Measurements from ENCODE around the gene THSD7B.

Gene THSD7B

DNA sequence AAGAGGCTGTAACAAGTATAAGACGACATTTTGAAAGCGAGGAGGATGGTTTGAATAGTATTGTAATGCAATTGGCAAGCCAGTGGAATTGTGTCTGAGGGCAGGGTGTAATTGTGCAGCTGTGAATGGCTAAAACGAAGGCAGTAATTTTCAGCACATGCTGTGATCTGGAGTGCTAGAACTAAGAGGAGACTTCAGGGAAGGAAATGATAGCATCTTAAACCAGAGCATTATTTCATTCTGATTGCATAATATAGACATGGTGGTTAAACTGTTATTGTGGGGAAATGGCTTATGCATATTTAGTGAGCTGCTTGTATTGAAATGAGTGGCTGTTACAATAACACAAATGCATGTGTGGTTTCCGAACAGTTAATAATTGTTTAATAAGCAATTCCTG, 36.3 kb downstream of the THSD7B start:
- Histone ChIP-seq H2BK5ac (ENCODE audit: low read depth, low read length, poor library complexity, severe bottlenecking) (no peak overlapping the region), H3K4ac (ENCODE audit: low read depth in 1 of 2, low read length in 2 of 2) (no peak overlapping the region), H3K4me3 (ENCODE audit: insufficient read depth in 1 of 2, low read depth in 1 of 2, low read length in 2 of 2) (no peak overlapping the region), H3K9me3 (ENCODE audit: control insufficient read depth, low read length) (no peaks in the 10 kb centered on the region), H3K27me3 (ENCODE audit: control insufficient read depth in 1 of 2, insufficient read depth in 1 of 2, low read length in 2 of 2) (no peaks in the 10 kb centered on the region), H4K8ac (ENCODE audit: low read length) (no peak overlapping the region), H4K91ac (ENCODE audit: low read length) (no peak overlapping the region), H3K14ac (ENCODE audit: low read length in 2 of 2) (no peak overlapping the region), H3K4me2 (ENCODE audit: low read length, poor library complexity, severe bottlenecking) (no peak overlapping the region), H2AFZ (ENCODE audit: low read depth, low read length) (no peak overlapping the region), H2BK12ac (ENCODE audit: low read length in 2 of 2) (no peak overlapping the region), H3K18ac (ENCODE audit: low read depth in 1 of 2, low read length in 2 of 2) (no peak overlapping the region), H3K23ac (ENCODE audit: low read length in 2 of 2) (no peak overlapping the region), H3K79me1 (replicated peaks; ENCODE audit: low read length, poor library complexity, severe bottlenecking) (no peaks in the 10 kb centered on the region), H2BK120ac (ENCODE audit: low read depth, low read length) (no peak overlapping the region), H3K4me1 (ENCODE audit: control insufficient read depth, insufficient read depth, low read depth, low read length) (no peaks in the 10 kb centered on the region), H3K27ac (ENCODE audit: low read length, poor library complexity, severe bottlenecking) (no peak overlapping the region), H3K36me3 (ENCODE audit: control insufficient read depth in 1 of 2, insufficient read depth in 2 of 2, low read depth in 1 of 2, low read length in 2 of 2) (no peaks in the 10 kb centered on the region), H2AK5ac (ENCODE audit: low read length, severe bottlenecking) (no peak overlapping the region), H2BK15ac (ENCODE audit: low read depth, poor library complexity, severe bottlenecking) (no peak overlapping the region), H3K9ac (ENCODE audit: low read length) (no peak overlapping the region)
- WGBS, result 77% methylated on average over 4 of the region's 4 CpGs
- DNase-seq, result no peak

- no peak overlapping the region for H2AFZ ChIP-seq (ENCODE audit: low read depth, low read length)
- DNase-seq, result no peak
- H3K4ac ChIP-seq (ENCODE audit: low read depth in 1 of 2, low read length in 2 of 2), result no peak overlapping the region
- H3K4me2 ChIP-seq (ENCODE audit: low read length, poor library complexity, severe bottlenecking), result no peak overlapping the region
- no peak overlapping the region for H2AK5ac ChIP-seq (ENCODE audit: low read length, severe bottlenecking)
- no peaks in the 10 kb centered on the region for H3K4me1 ChIP-seq (ENCODE audit: control insufficient read depth, insufficient read depth, low read depth, low read length)
- no peak overlapping the region for H2BK120ac ChIP-seq (ENCODE audit: low read depth, low read length)
- H4K8ac ChIP-seq (ENCODE audit: low read length), result no peak overlapping the region
- no peak overlapping the region for H3K4me3 ChIP-seq (ENCODE audit: insufficient read depth in 1 of 2, low read depth in 1 of 2, low read length in 2 of 2)
- H3K18ac ChIP-seq (ENCODE audit: low read depth in 1 of 2, low read length in 2 of 2), result no peak overlapping the region
- H3K23ac ChIP-seq (ENCODE audit: low read length in 2 of 2), result no peak overlapping the region
- no peak overlapping the region for H3K9ac ChIP-seq (ENCODE audit: low read length)
- H3K36me3 ChIP-seq (ENCODE audit: control insufficient read depth in 1 of 2, insufficient read depth in 2 of 2, low read depth in 1 of 2, low read length in 2 of 2), result no peaks in the 10 kb centered on the region
- H3K79me1 ChIP-seq (replicated peaks; ENCODE audit: low read length, poor library complexity, severe bottlenecking), result no peaks in the 10 kb centered on the region
- H3K14ac ChIP-seq (ENCODE audit: low read length in 2 of 2), result no peak overlapping the region
- H2BK15ac ChIP-seq (ENCODE audit: low read depth, poor library complexity, severe bottlenecking), result no peak overlapping the region
- H3K27me3 ChIP-seq (ENCODE audit: control insufficient read depth in 1 of 2, insufficient read depth in 1 of 2, low read length in 2 of 2), result no peaks in the 10 kb centered on the region
- WGBS, result 28% methylated on average over 4 of the region's 4 CpGs
- H2BK12ac ChIP-seq (ENCODE audit: low read length in 2 of 2), result no peak overlapping the region
- no peak overlapping the region for H2BK5ac ChIP-seq (ENCODE audit: low read depth, low read length, poor library complexity, severe bottlenecking)
- no peak overlapping the region for H3K27ac ChIP-seq (ENCODE audit: low read length, poor library complexity, severe bottlenecking)
- H3K9me3 ChIP-seq (ENCODE audit: control insufficient read depth, low read length), result no peaks in the 10 kb centered on the region
- H4K91ac ChIP-seq (ENCODE audit: low read length), result no peak overlapping the region
These were observed 44.7 kb downstream of the THSD7B start for GRCh38 chr2:136809998-136810397.

DNA sequence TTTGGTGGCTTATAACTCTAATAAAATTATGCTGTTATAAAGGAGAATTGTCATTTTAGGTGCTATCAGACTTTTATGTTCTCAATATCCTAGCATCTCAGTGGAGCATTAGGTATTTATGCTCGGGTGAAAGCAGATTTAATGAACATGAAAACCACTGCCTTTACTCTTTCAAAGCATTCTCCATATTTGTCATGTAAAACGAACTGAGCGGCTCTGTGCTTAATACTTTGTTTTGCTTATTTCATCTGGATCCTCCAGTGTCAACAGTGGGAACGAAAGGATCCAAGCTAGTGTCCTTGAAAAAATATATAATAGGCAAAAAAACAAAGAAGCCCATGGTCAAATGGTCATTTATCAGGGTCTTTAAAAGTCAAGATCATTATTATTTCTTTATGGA, 53.5 kb downstream of the THSD7B start:
- no peak overlapping the region for H4K91ac ChIP-seq (ENCODE audit: low read length)

DNA sequence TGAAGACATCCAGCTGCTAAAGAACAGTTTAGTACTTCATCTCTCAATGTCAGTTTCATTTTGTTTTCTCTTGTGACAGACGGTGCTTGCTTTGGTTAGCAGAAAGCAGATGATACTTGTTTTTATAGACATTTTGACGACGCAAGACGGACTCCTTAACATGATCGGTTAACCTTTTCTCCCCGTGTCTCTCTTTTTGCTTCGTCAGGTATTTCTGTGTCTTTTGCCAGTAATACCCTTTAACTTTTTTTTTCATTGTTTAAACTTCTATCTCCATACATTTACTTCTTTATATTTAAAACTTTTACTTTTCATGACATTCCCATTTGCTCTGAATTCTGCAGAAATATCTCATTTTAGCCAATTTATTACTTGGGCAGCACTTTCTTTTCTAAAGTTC, 57.9 kb downstream of the THSD7B start:
- Histone ChIP-seq H3K14ac (ENCODE audit: low read length in 2 of 2) (no peak overlapping the region), H3K18ac (ENCODE audit: low read depth in 1 of 2, low read length in 2 of 2) (no peak overlapping the region), H3K4me1 (ENCODE audit: control insufficient read depth, insufficient read depth, low read depth, low read length) (no peaks in the 10 kb centered on the region), H3K36me3 (ENCODE audit: control insufficient read depth in 1 of 2, insufficient read depth in 2 of 2, low read depth in 1 of 2, low read length in 2 of 2) (no peaks in the 10 kb centered on the region), H3K9ac (ENCODE audit: low read length) (no peak overlapping the region), H2BK120ac (ENCODE audit: low read depth, low read length) (no peak overlapping the region), H3K9me3 (ENCODE audit: control insufficient read depth, low read length) (no peaks in the 10 kb centered on the region), H3K23ac (ENCODE audit: low read length in 2 of 2) (no peak overlapping the region), H4K8ac (ENCODE audit: low read length) (no peak overlapping the region), H3K4ac (ENCODE audit: low read depth in 1 of 2, low read length in 2 of 2) (no peak overlapping the region), H3K4me2 (ENCODE audit: low read length, poor library complexity, severe bottlenecking) (no peak overlapping the region), H2BK15ac (ENCODE audit: low read depth, poor library complexity, severe bottlenecking) (no peak overlapping the region), H3K27ac (ENCODE audit: low read length, poor library complexity, severe bottlenecking) (no peak overlapping the region), H3K4me3 (ENCODE audit: insufficient read depth in 1 of 2, low read depth in 1 of 2, low read length in 2 of 2) (no peak overlapping the region), H3K27me3 (ENCODE audit: control insufficient read depth in 1 of 2, insufficient read depth in 1 of 2, low read length in 2 of 2) (no peaks in the 10 kb centered on the region), H2BK12ac (ENCODE audit: low read length in 2 of 2) (no peak overlapping the region), H4K91ac (ENCODE audit: low read length) (no peak overlapping the region), H2AFZ (ENCODE audit: low read depth, low read length) (no peak overlapping the region), H2AK5ac (ENCODE audit: low read length, severe bottlenecking) (no peak overlapping the region), H3K79me1 (replicated peaks; ENCODE audit: low read length, poor library complexity, severe bottlenecking) (no peaks in the 10 kb centered on the region), H2BK5ac (ENCODE audit: low read depth, low read length, poor library complexity, severe bottlenecking) (no peak overlapping the region)
- WGBS, result 85% methylated on average over 7 of the region's 7 CpGs
- no peak for DNase-seq

More for the DNA sequence above, 53.5 kb downstream of the THSD7B start:
- no peak overlapping the region for H2AFZ ChIP-seq (ENCODE audit: low read depth, low read length)
- no peak overlapping the region for H3K9ac ChIP-seq (ENCODE audit: low read length)
- H3K27me3 ChIP-seq (ENCODE audit: control insufficient read depth in 1 of 2, insufficient read depth in 1 of 2, low read length in 2 of 2), result no peaks in the 10 kb centered on the region
- no peak overlapping the region for H3K14ac ChIP-seq (ENCODE audit: low read length in 2 of 2)
- H4K8ac ChIP-seq (ENCODE audit: low read length), result no peak overlapping the region
- no peak overlapping the region for H2AK5ac ChIP-seq (ENCODE audit: low read length, severe bottlenecking)
- no peak overlapping the region for H3K27ac ChIP-seq (ENCODE audit: low read length, poor library complexity, severe bottlenecking)
- no peak overlapping the region for H2BK5ac ChIP-seq (ENCODE audit: low read depth, low read length, poor library complexity, severe bottlenecking)
- H2BK12ac ChIP-seq (ENCODE audit: low read length in 2 of 2), result no peak overlapping the region
- H3K9me3 ChIP-seq (ENCODE audit: control insufficient read depth, low read length), result no peaks in the 10 kb centered on the region
- H3K4ac ChIP-seq (ENCODE audit: low read depth in 1 of 2, low read length in 2 of 2), result no peak overlapping the region
- H3K18ac ChIP-seq (ENCODE audit: low read depth in 1 of 2, low read length in 2 of 2), result no peak overlapping the region
- no peaks in the 10 kb centered on the region for H3K4me1 ChIP-seq (ENCODE audit: control insufficient read depth, insufficient read depth, low read depth, low read length)
- DNase-seq, result no peak
- no peak overlapping the region for H2BK120ac ChIP-seq (ENCODE audit: low read depth, low read length)
- WGBS, result 83% methylated on average over 3 of the region's 4 CpGs
- H3K23ac ChIP-seq (ENCODE audit: low read length in 2 of 2), result no peak overlapping the region
- H2BK15ac ChIP-seq (ENCODE audit: low read depth, poor library complexity, severe bottlenecking), result no peak overlapping the region
- no peaks in the 10 kb centered on the region for H3K79me1 ChIP-seq (replicated peaks; ENCODE audit: low read length, poor library complexity, severe bottlenecking)
- H3K36me3 ChIP-seq (ENCODE audit: control insufficient read depth in 1 of 2, insufficient read depth in 2 of 2, low read depth in 1 of 2, low read length in 2 of 2), result no peaks in the 10 kb centered on the region
- no peak overlapping the region for H3K4me3 ChIP-seq (ENCODE audit: insufficient read depth in 1 of 2, low read depth in 1 of 2, low read length in 2 of 2)
- no peak overlapping the region for H3K4me2 ChIP-seq (ENCODE audit: low read length, poor library complexity, severe bottlenecking)

Measured in mesenchymal stem cell (in vitro differentiated cells and primary cell).